ENCODE results near the gene MTFR1L. TPM values are rescaled to one million over a fixed set of nuclear protein-coding genes. Genes with fewer than 3 reads are reported as not detected.

The MTFR1L gene
- total RNA-seq, 1 experiment from 2014 or later: 41.7 TPM

- H4K20me1 ChIP-seq (ENCODE audit: insufficient read depth): no peaks in the 10 kb centered on the region
- H3K36me3 ChIP-seq (ENCODE audit: low read depth): no peaks in the 10 kb centered on the region
- no peaks in the 10 kb centered on the region for H3K79me2 ChIP-seq (ENCODE audit: low read depth)
- H3K4me2 ChIP-seq: no peak overlapping the region
- TF ChIP-seq EZH2 (IDR thresholded peaks at IDR 0.05; ENCODE audit: low read depth) (no peak), CTCF (conservative IDR thresholded peaks at IDR 0.05) (peak; percentile 77)
- no peaks in the 10 kb centered on the region for H3K9me2 ChIP-seq (ENCODE audit: insufficient read depth)
- H3K4me3 ChIP-seq: no peak overlapping the region
- POLR2A ChIA-PET (ENCODE audit: unreplicated experiment): no interaction called here
- intact Hi-C loops (cut with micrococcal nuclease; ENCODE audit: unreplicated experiment): loop anchor here (2.0 to 10.0 kb wide), 5 partner anchors 92 to 292 kb away; no protein-coding TSS in a partner anchor
- no peaks in the 10 kb centered on the region for H3K9me3 ChIP-seq (ENCODE audit: insufficient read depth, low read depth)
- H3K27me3 ChIP-seq (ENCODE audit: insufficient read depth, low read depth): no peaks in the 10 kb centered on the region
- no peak overlapping the region for H2AFZ ChIP-seq
- CTCF ChIA-PET: interaction anchor here (0.6 kb wide), 1 partner anchor 8 kb away, joined by 3 read pairs; no protein-coding TSS in a partner anchor
- DNase-seq: peak in 1 of 2 experiments; percentile 75
- BruUV-seq (replicated peaks): no TSS peak
- no peaks in the 10 kb centered on the region for H3K4me1 ChIP-seq (replicated peaks; ENCODE audit: insufficient read depth)
- H3F3A ChIP-seq (ENCODE audit: insufficient read depth, low read depth): no peaks in the 10 kb centered on the region
- no peak overlapping the region for H3K27ac ChIP-seq
Observed at GRCh38 chr1:25796811-25797458, 22.8 kb upstream of the MTFR1L start.

- Histone ChIP-seq H3K4me2 (no peak overlapping the region), H3K4me3 (no peak overlapping the region), H3K36me3 (ENCODE audit: low read depth) (no peaks in the 10 kb centered on the region), H4K20me1 (ENCODE audit: insufficient read depth) (no peaks in the 10 kb centered on the region), H3K9me2 (ENCODE audit: insufficient read depth) (no peaks in the 10 kb centered on the region), H3K27ac (no peak overlapping the region), H3K4me1 (replicated peaks; ENCODE audit: insufficient read depth) (no peaks in the 10 kb centered on the region), H3F3A (ENCODE audit: insufficient read depth, low read depth) (no peaks in the 10 kb centered on the region), H3K79me2 (ENCODE audit: low read depth) (no peaks in the 10 kb centered on the region), H3K9me3 (ENCODE audit: insufficient read depth, low read depth) (no peaks in the 10 kb centered on the region), H3K27me3 (ENCODE audit: insufficient read depth, low read depth) (no peaks in the 10 kb centered on the region), H2AFZ (no peak overlapping the region)
- intact Hi-C loops (cut with micrococcal nuclease; ENCODE audit: unreplicated experiment): loop anchor here (2.0 to 10.0 kb wide), 5 partner anchors 93 to 293 kb away; no protein-coding TSS in a partner anchor
- 0 out of 2 replicates have a peak, but pooled peaks have one; percentile 27 for TF ChIP-seq CTCF (conservative IDR thresholded peaks at IDR 0.05)
- TF ChIP-seq EZH2 (IDR thresholded peaks at IDR 0.05; ENCODE audit: low read depth): no peak
- ChIA-PET CTCF (interaction anchor here (0.6 kb wide), 2 partner anchors 83 to 607 kb away, joined by 3 to 9 read pairs; no protein-coding TSS in a partner anchor), POLR2A (ENCODE audit: unreplicated experiment) (no interaction called here)
- no TSS peak for BruUV-seq (replicated peaks)
- DNase-seq: peak in 1 of 2 experiments; percentile 35
Observed at GRCh38 chr1:25797939-25798338, 21.8 kb upstream of the MTFR1L start.

- Histone ChIP-seq H3F3A (ENCODE audit: insufficient read depth, low read depth) (no peaks in the 10 kb centered on the region), H3K4me1 (replicated peaks; ENCODE audit: insufficient read depth) (no peaks in the 10 kb centered on the region), H3K36me3 (ENCODE audit: low read depth) (no peaks in the 10 kb centered on the region), H3K4me3 (no peak overlapping the region), H4K20me1 (ENCODE audit: insufficient read depth) (no peaks in the 10 kb centered on the region), H3K27ac (no peak overlapping the region), H3K4me2 (no peak overlapping the region), H3K9me3 (ENCODE audit: insufficient read depth, low read depth) (no peaks in the 10 kb centered on the region), H2AFZ (no peak overlapping the region), H3K27me3 (ENCODE audit: insufficient read depth, low read depth) (no peaks in the 10 kb centered on the region), H3K9me2 (ENCODE audit: insufficient read depth) (no peaks in the 10 kb centered on the region), H3K79me2 (ENCODE audit: low read depth) (no peaks in the 10 kb centered on the region)
- ChIA-PET POLR2A (ENCODE audit: unreplicated experiment) (no interaction called here), CTCF (no interaction called here)
- TF ChIP-seq EZH2 (IDR thresholded peaks at IDR 0.05; ENCODE audit: low read depth) (no peak), CTCF (conservative IDR thresholded peaks at IDR 0.05) (no peak)
- intact Hi-C loops (cut with micrococcal nuclease; ENCODE audit: unreplicated experiment): loop anchor here (5.0 to 10.0 kb wide), 2 partner anchors 94 to 277 kb away; no protein-coding TSS in a partner anchor
- BruUV-seq (replicated peaks): no TSS peak
- DNase-seq: no peak
Observed at GRCh38 chr1:25798666-25799351, 20.9 kb upstream of the MTFR1L start.
